ENCODE results near the gene PSKH1. TPM values are rescaled to one million over a fixed set of nuclear protein-coding genes. Genes with fewer than 3 reads are reported as not detected.
"Not testable (repeated sequence)": the region's sequence is repeated elsewhere in the genome, so short reads cannot be mapped to it uniquely, and the experiment has no call there.

Gene PSKH1
- total RNA-seq, 2 experiments from 2014 or later = 19.0 TPM

DNA sequence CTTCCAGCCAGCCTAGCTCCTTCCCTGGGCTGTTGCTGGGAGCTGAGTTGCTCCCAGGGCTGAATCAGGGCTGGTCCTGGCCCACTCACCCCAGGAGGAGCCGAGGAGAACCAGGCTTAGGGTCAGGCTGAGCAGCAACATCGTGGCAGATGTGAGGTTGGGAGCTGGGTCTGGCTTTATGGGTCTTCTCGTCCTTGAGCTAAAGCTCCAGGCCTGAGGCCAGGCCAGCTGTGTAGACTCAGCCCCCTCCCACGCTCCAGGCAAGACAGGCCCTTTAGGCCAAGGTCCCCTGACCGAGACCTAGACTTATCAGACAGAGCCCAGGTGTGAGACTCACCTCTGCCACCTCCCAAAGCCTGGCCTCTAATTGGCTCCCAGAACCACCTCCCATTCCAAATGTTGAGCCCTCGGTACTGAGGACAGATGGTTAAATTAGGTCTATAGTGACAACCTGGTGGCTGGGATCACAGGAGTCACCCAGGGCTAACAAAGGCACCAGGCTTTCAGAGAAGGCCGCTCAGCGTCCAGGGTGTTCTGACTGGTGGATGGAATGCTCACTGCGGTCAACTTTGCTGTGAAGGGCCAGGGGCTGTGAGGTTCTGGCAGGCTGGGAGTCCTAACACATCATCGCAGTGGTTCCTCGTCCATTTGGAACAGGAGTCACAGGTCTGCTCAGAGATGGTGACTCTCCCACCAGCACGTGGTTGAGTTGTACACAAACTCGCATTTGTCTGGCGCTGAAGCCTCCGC lies 38.8 kb downstream of the PSKH1 start, which contains the start of gene CTRL:
TSS of gene CTRL (minus strand) at position 151 of the 750 bp plus-strand sequence. CDS start at position 141, 10 bp downstream.
- no peaks in the 10 kb centered on the region for H3K27me3 Mint-ChIP-seq
- no peak for DNase-seq
- peaks cover 50% of the 10 kb centered on the region for H3K36me3 Mint-ChIP-seq (ENCODE audit: low read depth)
- no peaks in the 10 kb centered on the region for H3K9me3 Mint-ChIP-seq
- peaks cover 23% of the 10 kb centered on the region for H3K4me1 Mint-ChIP-seq
- no peak within 1 kb of the TSS for H3K4me3 Mint-ChIP-seq
- H3K27ac Mint-ChIP-seq = peak within 1 kb of the TSS; percentile 2
- ChIA-PET POLR2A (interaction anchor here (1.0 to 5.2 kb wide), 6 partner anchors 8 to 132 kb away, joined by 3 to 42 read pairs (median 4); no protein-coding TSS in a partner anchor), CTCF (interaction anchor here (0.9 to 1.0 kb wide), 2 partner anchors 9 to 28 kb away, joined by 3 to 4 read pairs; no protein-coding TSS in a partner anchor)

DNA sequence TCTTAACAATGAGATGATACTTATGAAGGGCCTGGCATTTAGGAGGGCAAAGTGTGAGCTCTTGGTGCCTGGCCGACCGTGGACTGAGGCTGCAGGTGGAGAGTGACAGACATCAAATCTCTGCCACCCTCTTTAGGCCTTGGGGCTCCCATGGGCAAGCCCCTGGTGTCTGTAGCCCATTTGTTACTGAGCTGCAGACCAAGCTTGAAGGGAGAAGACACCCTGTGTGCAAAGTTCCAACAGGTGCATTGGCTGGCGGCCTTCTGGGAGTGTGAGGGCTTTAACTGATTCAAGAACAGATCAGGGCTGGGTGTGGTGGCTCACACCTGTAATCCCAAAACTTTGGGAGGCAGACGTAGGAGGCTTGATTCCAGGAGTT lies 39.4 kb downstream of the PSKH1 start:
- no peaks in the 10 kb centered on the region for H3K27me3 Mint-ChIP-seq
- CTCF ChIA-PET = interaction anchor here (0.9 to 1.0 kb wide), 2 partner anchors 9 to 10 kb away, joined by 4 read pairs; no protein-coding TSS in a partner anchor
- peaks cover 28% of the 10 kb centered on the region for H3K4me1 Mint-ChIP-seq
- no peak for DNase-seq
- no peak overlapping the region for H3K4me3 Mint-ChIP-seq
- POLR2A ChIA-PET = interaction anchor here (0.9 to 5.2 kb wide), 3 partner anchors 9 to 99 kb away, joined by 3 to 42 read pairs (median 3); no protein-coding TSS in a partner anchor
- H3K36me3 Mint-ChIP-seq (ENCODE audit: low read depth) = peaks cover 55% of the 10 kb centered on the region
- H3K27ac Mint-ChIP-seq = no peak overlapping the region
- no peaks in the 10 kb centered on the region for H3K9me3 Mint-ChIP-seq

DNA sequence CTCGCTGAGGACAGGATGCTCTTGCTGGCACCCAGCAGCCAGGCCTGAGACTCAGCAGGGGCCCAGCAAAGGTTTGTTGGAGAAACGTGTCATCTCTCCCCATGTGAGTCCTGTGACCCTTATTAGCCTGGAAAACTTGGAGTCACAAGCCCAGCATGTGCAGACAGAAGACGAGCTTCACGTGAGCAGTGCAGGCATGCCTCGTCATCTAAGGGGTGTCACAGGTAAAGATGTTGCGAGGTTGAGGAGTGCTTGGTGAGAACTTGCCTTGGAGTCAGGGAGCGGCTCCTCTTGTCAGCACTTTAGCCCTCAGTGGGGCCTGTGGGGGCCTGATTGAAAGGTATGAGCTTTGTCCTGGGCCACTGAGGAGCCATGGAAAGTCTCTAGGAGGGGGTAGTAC lies 40.8 kb downstream of the PSKH1 start:
- Mint-ChIP-seq H3K36me3 (ENCODE audit: low read depth) (peaks cover 55% of the 10 kb centered on the region), H3K4me3 (no peak overlapping the region), H3K4me1 (peaks cover 29% of the 10 kb centered on the region), H3K9me3 (no peaks in the 10 kb centered on the region), H3K27me3 (no peaks in the 10 kb centered on the region), H3K27ac (no peak overlapping the region)
- ChIA-PET CTCF (interaction anchor here (2.1 to 4.3 kb wide), 2 partner anchors 50 to 117 kb away, joined by 11 to 22 read pairs; partner anchors contain the start of gene NRN1L), POLR2A (interaction anchor here (0.6 to 5.2 kb wide), 10 partner anchors 10 to 141 kb away, joined by 3 to 42 read pairs (median 4); partner anchors contain the start of genes EDC4 and PSKH1)
- DNase-seq = no peak

DNA sequence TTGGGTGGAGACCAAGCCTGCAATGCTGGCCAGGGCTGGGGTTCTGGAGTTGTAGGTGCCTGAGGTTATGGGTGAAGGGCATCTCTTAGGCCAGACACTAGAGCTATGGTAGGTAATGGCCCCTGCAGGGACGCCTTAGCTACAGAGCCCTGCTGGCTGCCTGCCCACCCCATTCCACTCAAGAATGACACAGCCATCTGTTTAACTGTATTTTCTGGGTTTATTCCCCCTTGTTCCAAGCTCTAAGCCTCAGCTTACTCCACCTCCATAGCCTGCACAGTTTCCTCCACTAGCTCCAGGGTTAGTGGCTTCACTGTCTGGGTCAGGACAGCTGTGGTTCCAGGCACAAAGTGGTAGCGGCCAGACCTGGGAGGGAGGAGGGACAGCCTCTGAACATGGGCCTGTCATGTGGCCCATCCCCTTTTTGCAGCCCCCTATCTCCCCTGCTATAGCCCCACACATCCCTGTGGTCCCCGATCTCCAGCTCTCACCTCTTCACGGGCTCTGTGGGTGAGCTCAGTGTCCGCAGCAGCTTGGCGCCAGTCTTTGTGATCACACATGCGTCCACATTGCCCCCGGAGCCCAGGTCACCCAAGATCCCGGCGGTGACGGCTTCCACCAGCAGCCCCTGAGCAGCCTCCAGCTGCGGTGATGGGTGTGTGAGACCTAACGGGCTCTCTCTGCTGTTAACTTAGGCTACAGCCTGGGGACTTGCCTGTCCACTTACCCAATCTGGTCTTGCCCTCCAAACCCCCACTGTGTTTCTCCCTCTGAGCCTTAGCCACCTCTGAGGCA lies 41.4 kb downstream of the PSKH1 start:
- ChIA-PET POLR2A (interaction anchor here (0.9 to 5.2 kb wide), 18 partner anchors 11 to 153 kb away, joined by 3 to 42 read pairs (median 10); partner anchors contain the start of genes DDX28, DUS2, EDC4 and NFATC3), CTCF (interaction anchor here (1.3 to 4.3 kb wide), 10 partner anchors 51 to 372 kb away, joined by 3 to 22 read pairs (median 6); partner anchors contain the start of genes CTCF and NRN1L)
- H3K27me3 Mint-ChIP-seq = no peaks in the 10 kb centered on the region
- no peak for DNase-seq
- H3K36me3 Mint-ChIP-seq (ENCODE audit: low read depth) = peaks cover 56% of the 10 kb centered on the region
- H3K9me3 Mint-ChIP-seq = no peaks in the 10 kb centered on the region
- H3K4me3 Mint-ChIP-seq = no peak overlapping the region
- H3K27ac Mint-ChIP-seq = peak overlapping the region; percentile 97
- H3K4me1 Mint-ChIP-seq = peaks cover 34% of the 10 kb centered on the region

DNA sequence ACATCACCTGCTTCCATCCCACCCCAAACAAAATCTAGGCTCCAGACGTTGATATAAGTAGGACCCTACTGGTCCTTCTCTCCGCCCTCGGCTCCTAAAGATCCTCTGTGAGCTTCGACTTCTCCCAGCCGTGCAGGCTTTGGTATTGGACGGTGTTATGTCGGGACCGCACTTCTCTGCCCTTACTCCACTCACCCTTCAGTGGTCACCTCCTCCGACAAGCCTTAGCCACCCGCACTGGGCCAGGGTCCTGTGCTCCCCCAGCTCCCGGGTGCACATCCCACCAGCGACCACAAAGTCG lies 42.0 kb downstream of the PSKH1 start:
- POLR2A ChIA-PET = interaction anchor here (0.6 to 5.2 kb wide), 42 partner anchors 10 to 691 kb away, joined by 3 to 42 read pairs (median 6); partner anchors contain the start of genes ACD, CTCF, DDX28 and DPEP2
- no peak for DNase-seq
- Mint-ChIP-seq H3K9me3 (no peaks in the 10 kb centered on the region), H3K36me3 (ENCODE audit: low read depth) (peaks cover 61% of the 10 kb centered on the region), H3K27me3 (no peaks in the 10 kb centered on the region), H3K27ac (peak overlapping the region; percentile 97), H3K4me1 (peaks cover 39% of the 10 kb centered on the region), H3K4me3 (peak overlapping the region; percentile 100)
- CTCF ChIA-PET = interaction anchor here (1.1 to 4.3 kb wide), 13 partner anchors 46 to 388 kb away, joined by 3 to 22 read pairs (median 5); partner anchors contain the start of genes CTCF and NRN1L

DNA sequence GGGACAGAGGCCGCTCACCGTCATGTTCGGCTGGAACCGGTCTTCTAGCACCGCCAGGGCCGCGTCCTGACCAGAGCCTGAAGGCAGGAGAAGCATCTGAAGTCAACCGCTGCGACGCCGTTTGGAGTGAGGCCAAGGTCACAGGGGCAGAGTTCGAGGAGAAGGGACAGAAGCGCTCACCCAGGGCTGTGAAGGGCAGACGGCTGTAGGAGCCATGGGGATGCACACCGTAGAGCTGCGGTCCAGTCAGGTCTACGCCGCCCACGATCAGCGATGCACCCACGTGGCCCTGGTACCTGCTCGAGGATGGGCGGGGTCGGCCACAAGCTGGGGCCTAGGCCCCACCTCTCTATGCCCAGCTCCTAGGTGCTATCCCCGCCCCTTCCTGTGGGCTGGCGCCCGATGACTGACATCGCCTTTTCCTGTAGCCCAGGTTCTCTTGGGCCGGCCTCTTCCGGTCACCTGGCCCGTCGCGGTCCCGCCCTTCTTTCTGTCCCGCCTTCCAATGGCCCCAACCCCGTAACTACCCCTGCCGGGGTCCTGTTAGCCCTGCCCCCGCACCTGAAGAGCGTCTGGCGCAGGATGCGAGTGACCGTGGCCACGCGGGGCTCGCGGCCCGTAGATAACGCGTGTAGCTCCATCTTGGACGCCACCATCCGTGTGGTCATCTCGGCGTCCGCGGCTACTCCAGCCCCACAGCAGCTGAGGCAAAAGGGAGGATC lies 42.5 kb downstream of the PSKH1 start:
- POLR2A ChIA-PET = interaction anchor here (0.6 to 5.2 kb wide), 55 partner anchors 10 to 691 kb away, joined by 3 to 42 read pairs (median 5); partner anchors contain the start of genes ACD, CTCF, DDX28 and DPEP2
- peaks cover 62% of the 10 kb centered on the region for H3K36me3 Mint-ChIP-seq (ENCODE audit: low read depth)

DNA sequence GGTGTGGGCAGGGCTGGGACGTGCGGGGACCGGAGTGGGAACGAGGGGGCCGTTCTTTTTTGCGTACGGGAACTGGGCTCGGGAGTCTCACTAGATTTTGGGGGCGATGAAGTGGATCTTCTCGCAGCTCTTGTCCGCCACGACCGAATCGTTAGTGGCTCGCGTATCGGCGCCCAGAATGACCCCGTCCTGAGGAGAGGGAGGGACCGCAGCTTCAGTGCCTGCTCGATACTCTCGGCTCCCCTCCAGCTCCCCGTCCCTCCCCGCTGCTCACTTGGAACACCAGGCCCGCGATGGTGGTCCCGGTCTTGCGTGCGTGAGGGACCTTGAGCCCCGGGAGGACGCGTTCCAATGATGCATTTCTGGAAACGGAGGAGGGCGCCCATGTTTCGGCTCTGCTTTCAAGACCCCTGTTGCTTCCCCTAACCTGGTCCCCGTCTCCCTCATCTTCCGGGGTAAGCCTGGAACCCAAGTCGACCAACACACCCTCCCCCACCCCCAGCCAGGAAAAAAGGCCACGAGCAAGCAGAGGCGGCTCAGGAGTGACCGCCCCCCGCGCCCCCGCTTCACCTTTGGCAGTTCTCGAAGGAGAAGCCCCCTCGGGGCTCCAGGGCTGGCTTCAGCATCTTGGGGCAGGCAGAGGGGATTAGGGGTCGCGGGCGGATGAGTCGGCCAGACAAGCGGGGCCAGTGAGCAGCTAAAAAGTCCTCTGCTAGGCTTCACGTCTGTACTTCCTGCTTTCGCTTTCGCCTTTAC lies 43.2 kb downstream of the PSKH1 start, which contains the start of gene PSMB10:
TSS of gene PSMB10 (minus strand) at position 727 of the 756 bp plus-strand sequence. CDS start at position 626, 101 bp downstream.
- ChIA-PET CTCF (interaction anchor here (0.5 to 4.3 kb wide), 20 partner anchors 10 to 415 kb away, joined by 3 to 22 read pairs (median 4); partner anchors contain the start of genes CTCF, DDX28, DUS2 and NFATC3), POLR2A (interaction anchor here (0.7 to 5.2 kb wide), 65 partner anchors 9 to 692 kb away, joined by 3 to 42 read pairs (median 5); partner anchors contain the start of genes ACD, ATP6V0D1, CTCF and DDX28)
- H3K36me3 Mint-ChIP-seq (ENCODE audit: low read depth) = peaks cover 59% of the 10 kb centered on the region
- H3K9me3 Mint-ChIP-seq = no peaks in the 10 kb centered on the region
- H3K27ac Mint-ChIP-seq = peak within 1 kb of the TSS; percentile 97
- no peaks in the 10 kb centered on the region for H3K27me3 Mint-ChIP-seq
- DNase-seq = no peak
- H3K4me3 Mint-ChIP-seq = peak within 1 kb of the TSS; percentile 100
- H3K4me1 Mint-ChIP-seq = peaks cover 47% of the 10 kb centered on the region

More for the DNA sequence above, 42.5 kb downstream of the PSKH1 start:
- no peaks in the 10 kb centered on the region for H3K27me3 Mint-ChIP-seq
- peak overlapping the region; percentile 97 for H3K27ac Mint-ChIP-seq
- H3K9me3 Mint-ChIP-seq = no peaks in the 10 kb centered on the region
- peak overlapping the region; percentile 100 for H3K4me3 Mint-ChIP-seq
- peak; percentile 97 for DNase-seq
- peaks cover 44% of the 10 kb centered on the region for H3K4me1 Mint-ChIP-seq
- CTCF ChIA-PET = interaction anchor here (0.6 to 4.3 kb wide), 18 partner anchors 45 to 415 kb away, joined by 3 to 22 read pairs (median 4); partner anchors contain the start of genes CTCF, DDX28, DUS2 and NFATC3

DNA sequence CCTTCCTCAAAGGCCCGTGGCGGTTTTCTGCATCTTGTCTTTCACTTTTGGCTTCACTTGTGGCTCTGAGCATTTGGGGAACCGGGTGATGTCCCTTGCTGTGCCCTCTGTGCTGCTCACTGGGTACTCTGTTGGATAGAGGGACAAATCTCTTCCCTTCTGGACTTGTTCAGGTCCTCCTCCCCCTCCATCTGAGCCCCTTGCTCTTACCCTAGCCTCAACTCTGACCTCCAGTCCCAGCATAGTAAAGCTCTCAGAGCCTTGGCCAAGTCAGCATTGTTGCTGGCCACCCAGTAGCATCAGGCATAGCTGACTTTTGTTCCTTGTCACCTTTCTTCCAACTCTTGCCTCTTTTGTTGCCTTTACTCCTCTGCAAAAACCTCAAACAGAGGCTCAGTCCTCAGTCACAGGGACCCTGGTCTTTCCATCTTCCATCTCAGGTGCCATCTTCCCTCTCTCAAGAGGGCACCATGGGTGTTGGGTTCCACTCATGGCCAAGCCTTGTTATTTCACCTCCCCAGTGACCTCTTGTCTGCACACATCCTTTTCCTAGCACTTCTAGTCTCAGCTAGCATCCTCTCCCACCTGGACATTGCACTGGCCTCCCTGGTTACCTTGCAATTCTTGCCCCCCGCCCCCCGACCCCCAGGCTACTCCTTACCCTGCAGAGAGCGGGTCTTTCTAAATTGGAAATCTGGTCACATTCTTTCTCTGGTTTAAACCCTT lies 44.0 kb downstream of the PSKH1 start:
- ChIA-PET CTCF (interaction anchor here (0.7 to 4.3 kb wide), 11 partner anchors 8 to 375 kb away, joined by 3 to 22 read pairs (median 4); partner anchors contain the start of genes CTCF, DDX28, DUS2 and NFATC3), POLR2A (interaction anchor here (0.6 to 5.2 kb wide), 42 partner anchors 10 to 691 kb away, joined by 3 to 42 read pairs (median 6); partner anchors contain the start of genes ATP6V0D1, CTCF, DDX28 and DPEP2)
- Mint-ChIP-seq H3K27ac (peak overlapping the region; percentile 97), H3K9me3 (no peaks in the 10 kb centered on the region), H3K27me3 (no peaks in the 10 kb centered on the region), H3K4me1 (peaks cover 54% of the 10 kb centered on the region), H3K4me3 (peak overlapping the region; percentile 100), H3K36me3 (ENCODE audit: low read depth) (peaks cover 55% of the 10 kb centered on the region)
- peak; percentile 88 for DNase-seq

DNA sequence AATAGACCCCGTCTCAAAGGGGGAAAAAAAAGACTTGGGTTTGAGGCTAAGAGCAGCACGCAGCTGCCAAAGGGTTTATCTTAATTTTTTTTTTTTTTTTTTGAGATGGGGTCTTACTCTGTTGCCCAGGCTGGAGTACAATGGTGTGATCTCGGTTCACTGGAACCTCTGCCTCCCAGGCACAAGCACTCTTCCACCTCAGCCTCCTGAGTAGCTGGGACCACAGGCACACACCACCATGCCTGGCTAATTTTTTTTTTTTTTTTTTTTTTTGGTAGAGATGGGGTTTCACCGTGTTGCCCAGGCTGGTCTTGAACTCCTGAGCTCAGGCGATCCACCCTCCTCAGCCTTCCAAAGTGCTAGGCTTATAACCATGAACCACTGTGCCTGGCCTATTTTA lies 44.7 kb downstream of the PSKH1 start:
- POLR2A ChIA-PET = interaction anchor here (3.1 to 3.9 kb wide), 3 partner anchors 46 to 105 kb away, joined by 22 to 32 read pairs (median 28); partner anchors contain the start of gene PSKH1
- peaks cover 52% of the 10 kb centered on the region for H3K36me3 Mint-ChIP-seq (ENCODE audit: low read depth)
- H3K27ac Mint-ChIP-seq = peak overlapping the region; percentile 97
- H3K4me1 Mint-ChIP-seq = peaks cover 56% of the 10 kb centered on the region
- DNase-seq, H3K9me3 Mint-ChIP-seq, H3K27me3 Mint-ChIP-seq: not testable (repeated sequence)
- peak overlapping the region; percentile 100 for H3K4me3 Mint-ChIP-seq
- CTCF ChIA-PET = interaction anchor here (0.7 to 4.3 kb wide), 5 partner anchors 9 to 153 kb away, joined by 3 to 22 read pairs (median 6); partner anchors contain the start of gene NRN1L

Data from activated CD4-positive, alpha-beta memory T cell treated with anti-CD3 and anti-CD28 coated beads, Interleukin-2, amount 10 ng/mL, durations not matched to agents 7 days and 5 days (primary cell).